PC-3 (cell line): ENCODE data around the gene OR10G2. TPM values are rescaled to one million over a fixed set of nuclear protein-coding genes. Genes with fewer than 3 reads are reported as not detected.

Experiments
- ATAC-seq: fragments of 200-7000 bp; cut with Tn5 transposase; 2 replicates; pipeline ENCODE4 v1.9.1; 2020; ENCODE audit warnings: mild to moderate bottlenecking, moderate library complexity
- BruUV-seq: library from RNA; stranded (reverse); fragments of 400-500 nt; replicated peaks from 2 replicates; lab custom pipeline; 2021; lab: Mats Ljungman, UMichigan
- CTCF ChIA-PET: fragments of 300-600 bp; sonication (Branson Sonifier 250); formaldehyde crosslinking; loops from one replicate; lab custom pipeline; 2022; ENCODE audit warnings: antibody characterized with exemption; lab: Charles Lee
- POLR2A ChIA-PET: fragments of 300-600 bp; sonication (Branson Sonifier 250); formaldehyde crosslinking; loops from one replicate; lab custom pipeline; 2022; ENCODE audit warnings: antibody characterized with exemption; ENCODE audit not compliant: unreplicated experiment; lab: Charles Lee
- DNase-seq: peaks from one replicate; pipeline ENCODE4 v3.0.0-alpha.2; 2015
- H2AFZ ChIP-seq: fragments of 300-600 bp; sonication (generic); 2 replicates; pipeline ENCODE4 v1.6.0; 2016; ENCODE audit warnings: antibody characterized with exemption, low read length
- H3F3A ChIP-seq: fragments of 300-600 bp; sonication (generic); one replicate; pipeline ENCODE4 v1.6.0; 2017; ENCODE audit warnings: antibody characterized with exemption, low read length, control low read depth, mild to moderate bottlenecking; ENCODE audit not compliant: unreplicated experiment
- H3K27ac ChIP-seq: fragments of 300-600 bp; sonication (generic); 2 replicates; pipeline ENCODE4 v1.5.1; 2016; ENCODE audit warnings: mild to moderate bottlenecking, low read length
- H3K27me3 ChIP-seq: fragments of 300-600 bp; sonication (generic); 2 replicates; pipeline ENCODE4 v1.6.1; 2016; ENCODE audit warnings: low read length, mixed read lengths
- H3K36me3 ChIP-seq: fragments of 300-600 bp; sonication (generic); 2 replicates; pipeline ENCODE4 v1.6.1; 2016; ENCODE audit warnings: low read depth, mixed run types, low read length, mixed read lengths
- H3K4me1 ChIP-seq: fragments of 300-600 bp; sonication (generic); 2 replicates; pipeline ENCODE4 v1.5.1; 2016; ENCODE audit warnings: low read length; ENCODE audit not compliant: insufficient read depth
- H3K4me2 ChIP-seq: fragments of 300-600 bp; sonication (generic); 2 replicates; pipeline ENCODE4 v1.6.0; 2016; ENCODE audit warnings: low read length
- H3K4me3 ChIP-seq: fragments of 300-600 bp; sonication (generic); 2 replicates; pipeline ENCODE4 v1.5.1; 2016; ENCODE audit warnings: mild to moderate bottlenecking, low read length, mixed read lengths
- H3K79me2 ChIP-seq: fragments of 300-600 bp; sonication (generic); 2 replicates; pipeline ENCODE4 v1.6.1; 2017; ENCODE audit warnings: low read length, mixed read lengths
- H3K9ac ChIP-seq: fragments of 300-600 bp; sonication (generic); 2 replicates; pipeline ENCODE4 v1.6.0; 2016; ENCODE audit warnings: mild to moderate bottlenecking, low read length
- H3K9me2 ChIP-seq: fragments of 300-600 bp; sonication (generic); replicated peaks from 2 replicates; pipeline ENCODE4 v1.6.1; 2016; ENCODE audit warnings: mixed run types, low read length, mixed read lengths
- H3K9me3 ChIP-seq: fragments of 300-600 bp; sonication (generic); 2 replicates; pipeline ENCODE4 v1.6.1; 2016; ENCODE audit warnings: low read length, mixed read lengths
- H4K20me1 ChIP-seq: fragments of 300-600 bp; sonication (generic); 2 replicates; pipeline ENCODE4 v1.6.1; 2016; ENCODE audit warnings: low read length, mixed read lengths
- EZH2 ChIP-seq: fragments of 300-600 bp; sonication (generic); IDR thresholded peaks from one replicate; pipeline ENCODE4 v1.6.1; 2017; ENCODE audit warnings: antibody characterized with exemption, mild to moderate bottlenecking, low read length; ENCODE audit not compliant: unreplicated experiment
- EZH2phosphoT487 ChIP-seq: fragments of 300-600 bp; sonication (generic); IDR thresholded peaks from 2 replicates; pipeline ENCODE4 v1.6.1; 2018; ENCODE audit warnings: mild to moderate bottlenecking, antibody characterized with exemption, low read length, borderline replicate concordance
- intact Hi-C: fragments of 100-400 bp; cut with micrococcal nuclease; formaldehyde crosslinking; loops from 2 replicates; pipeline ENCODE4 v1.9.0; 2023
- total RNA-seq: library from RNA; depleted of rRNA; stranded (reverse); fragments of >200 nt; gene quantifications from 2 replicates; pipeline ENCODE4 v1.2.3, GENCODE V29; 2014
- TF ChIP-seq, protein P1 (sequence below): fragments of 300-600 bp; sonication (generic); conservative IDR thresholded peaks from 2 replicates; pipeline ENCODE4 v1.5.1; 2017; ENCODE audit warnings: antibody characterized with exemption, low read depth, mild to moderate bottlenecking, low read length

Gene OR10G2
- total RNA-seq, 1 experiment from 2014 or later: not detected

DNA sequence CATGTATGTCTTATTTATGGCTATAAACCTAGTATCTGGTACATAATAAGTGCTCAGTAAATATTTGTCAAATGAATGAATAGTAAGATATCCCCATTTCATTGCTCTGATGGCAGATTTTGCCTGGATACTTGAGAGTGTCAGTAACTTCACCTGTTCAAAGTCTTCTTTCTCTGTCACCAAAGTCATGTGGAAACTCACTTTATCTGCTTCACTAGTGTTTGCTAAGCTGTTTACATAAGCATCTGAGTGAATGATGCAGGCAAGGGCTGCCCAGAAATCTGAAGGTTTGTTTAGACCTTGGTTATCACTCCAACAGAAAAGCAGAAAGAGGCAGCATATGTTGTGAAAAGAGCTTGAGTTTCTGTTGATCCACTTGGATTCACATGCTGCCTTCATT, 34.5 kb upstream of the OR10G2 start:
- peaks cover 16% of the 10 kb centered on the region for H3K4me1 ChIP-seq
- no TSS peak for BruUV-seq
- H2AFZ ChIP-seq: no peak overlapping the region
- H3K36me3 ChIP-seq: no peaks in the 10 kb centered on the region
- H3K9me3 ChIP-seq: no peaks in the 10 kb centered on the region
- no peak overlapping the region for H3K4me3 ChIP-seq
- DNase-seq: no peak
- no peaks in the 10 kb centered on the region for H3K79me2 ChIP-seq
- intact Hi-C loops: no loop called here
- no peak overlapping the region for H3K27ac ChIP-seq
- no peak for ATAC-seq
- H3F3A ChIP-seq: no peaks in the 10 kb centered on the region
- CTCF ChIA-PET: no interaction called here
- POLR2A ChIA-PET: no interaction called here
- no peaks in the 10 kb centered on the region for H4K20me1 ChIP-seq
- no peak overlapping the region for H3K9ac ChIP-seq
- H3K27me3 ChIP-seq: peaks cover 57% of the 10 kb centered on the region
- H3K9me2 ChIP-seq: no peaks in the 10 kb centered on the region
- H3K4me2 ChIP-seq: no peak overlapping the region
- TF ChIP-seq, protein P1, sequence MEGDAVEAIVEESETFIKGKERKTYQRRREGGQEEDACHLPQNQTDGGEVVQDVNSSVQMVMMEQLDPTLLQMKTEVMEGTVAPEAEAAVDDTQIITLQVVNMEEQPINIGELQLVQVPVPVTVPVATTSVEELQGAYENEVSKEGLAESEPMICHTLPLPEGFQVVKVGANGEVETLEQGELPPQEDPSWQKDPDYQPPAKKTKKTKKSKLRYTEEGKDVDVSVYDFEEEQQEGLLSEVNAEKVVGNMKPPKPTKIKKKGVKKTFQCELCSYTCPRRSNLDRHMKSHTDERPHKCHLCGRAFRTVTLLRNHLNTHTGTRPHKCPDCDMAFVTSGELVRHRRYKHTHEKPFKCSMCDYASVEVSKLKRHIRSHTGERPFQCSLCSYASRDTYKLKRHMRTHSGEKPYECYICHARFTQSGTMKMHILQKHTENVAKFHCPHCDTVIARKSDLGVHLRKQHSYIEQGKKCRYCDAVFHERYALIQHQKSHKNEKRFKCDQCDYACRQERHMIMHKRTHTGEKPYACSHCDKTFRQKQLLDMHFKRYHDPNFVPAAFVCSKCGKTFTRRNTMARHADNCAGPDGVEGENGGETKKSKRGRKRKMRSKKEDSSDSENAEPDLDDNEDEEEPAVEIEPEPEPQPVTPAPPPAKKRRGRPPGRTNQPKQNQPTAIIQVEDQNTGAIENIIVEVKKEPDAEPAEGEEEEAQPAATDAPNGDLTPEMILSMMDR: no peak
- TF ChIP-seq EZH2 (no peak), EZH2phosphoT487 (no peak)

DNA sequence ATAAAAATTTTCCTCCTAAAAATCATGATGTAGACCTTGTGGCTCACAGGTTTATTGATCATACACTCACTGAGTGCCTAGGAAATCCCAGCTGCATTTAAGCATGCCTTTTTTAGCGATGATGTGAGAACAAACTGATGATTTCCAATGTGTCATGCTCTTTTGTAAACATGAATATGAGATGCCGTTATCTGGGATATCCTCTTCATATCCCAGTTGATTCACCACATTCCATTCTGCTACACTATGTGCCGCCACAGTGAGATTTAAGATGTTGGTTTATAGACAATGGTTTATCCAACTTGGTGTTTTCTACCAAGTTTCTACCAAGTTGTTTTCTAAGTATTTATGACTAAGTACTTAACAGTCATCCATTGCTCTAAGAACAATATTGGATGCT, 33.6 kb upstream of the OR10G2 start:
- no TSS peak for BruUV-seq

DNA sequence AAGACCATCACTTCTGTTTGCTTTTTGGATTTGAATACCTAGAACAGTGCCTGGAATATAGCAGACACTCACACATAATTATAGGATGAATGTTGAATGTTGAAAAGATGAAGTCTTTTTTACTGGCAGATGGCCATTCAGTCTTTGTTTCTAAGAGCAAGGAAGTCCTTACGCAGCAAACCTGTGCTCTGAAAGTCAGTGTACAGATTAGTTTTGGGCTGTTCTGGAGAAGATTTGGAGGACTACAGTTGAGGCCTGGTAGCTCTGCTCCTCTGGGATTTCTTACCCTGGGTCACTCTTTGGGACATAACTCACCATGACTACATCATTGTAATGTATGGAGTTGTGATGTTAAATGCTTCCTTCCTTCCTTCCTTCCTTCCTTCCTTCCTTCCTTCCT, 22.2 kb upstream of the OR10G2 start:
- H3K9me2 ChIP-seq: no peaks in the 10 kb centered on the region
- H3K4me1 ChIP-seq: no peaks in the 10 kb centered on the region
- no peak overlapping the region for H3K4me2 ChIP-seq
- H3K27ac ChIP-seq: no peak overlapping the region
- H4K20me1 ChIP-seq: no peaks in the 10 kb centered on the region
- H3K9ac ChIP-seq: no peak overlapping the region
- no peaks in the 10 kb centered on the region for H3K36me3 ChIP-seq
- no peak for ATAC-seq
- H3K9me3 ChIP-seq: no peaks in the 10 kb centered on the region
- CTCF ChIA-PET: no interaction called here
- no peak for TF ChIP-seq EZH2phosphoT487
- TF ChIP-seq, protein P1: no peak
- TF ChIP-seq EZH2: no peak
- intact Hi-C loops: no loop called here
- BruUV-seq: no TSS peak
- no peaks in the 10 kb centered on the region for H3F3A ChIP-seq
- H2AFZ ChIP-seq: no peak overlapping the region
- H3K79me2 ChIP-seq: no peaks in the 10 kb centered on the region
- DNase-seq: no peak
- H3K27me3 ChIP-seq: peaks cover 36% of the 10 kb centered on the region
- POLR2A ChIA-PET: no interaction called here
- H3K4me3 ChIP-seq: no peak overlapping the region

More for the DNA sequence above, 33.6 kb upstream of the OR10G2 start:
- ChIA-PET CTCF (no interaction called here), POLR2A (no interaction called here)
- Histone ChIP-seq H4K20me1 (no peaks in the 10 kb centered on the region), H3K4me2 (0 out of 2 replicates have a peak overlapping the region, but pooled peaks have one; percentile 23), H3K4me1 (peaks cover 16% of the 10 kb centered on the region), H3K9me3 (no peaks in the 10 kb centered on the region), H3K36me3 (no peaks in the 10 kb centered on the region), H3K27ac (no peak overlapping the region), H3K9me2 (no peaks in the 10 kb centered on the region), H3K4me3 (no peak overlapping the region), H2AFZ (no peak overlapping the region), H3F3A (no peaks in the 10 kb centered on the region), H3K27me3 (peaks cover 50% of the 10 kb centered on the region), H3K79me2 (no peaks in the 10 kb centered on the region), H3K9ac (no peak overlapping the region)
- DNase-seq (peak; percentile 76), ATAC-seq (peak; percentile 78)
- no peak for TF ChIP-seq EZH2phosphoT487
- no peak for TF ChIP-seq EZH2
- TF ChIP-seq, protein P1: no peak
- intact Hi-C loops: no loop called here
